Adipocyte (in vitro differentiated cells): ENCODE data around the gene LAG3.

ENCODE experiments used
- DNase-seq: peaks from one replicate; pipeline ENCODE4 v3.0.0-alpha.2; 2015; ENCODE audit warnings: low read depth
- H3K27me3 ChIP-seq: replicated peaks from 2 replicates; pipeline ENCODE4 v1.7.0; 2013; ENCODE audit warnings: mild to moderate bottlenecking, low read length, moderate library complexity; ENCODE audit not compliant: control insufficient read depth, insufficient read depth
- H3K36me3 ChIP-seq: 2 replicates; pipeline ENCODE4 v1.7.0; 2013; ENCODE audit warnings: low read length, mild to moderate bottlenecking, moderate library complexity; ENCODE audit not compliant: control insufficient read depth, insufficient read depth, severe bottlenecking
- H3K4me1 ChIP-seq: 2 replicates; pipeline ENCODE4 v1.7.0; 2013; ENCODE audit warnings: mild to moderate bottlenecking, low read length, moderate library complexity; ENCODE audit not compliant: control insufficient read depth, insufficient read depth
- H3K4me3 ChIP-seq: 2 replicates; pipeline ENCODE4 v1.7.0; 2013; ENCODE audit warnings: mild to moderate bottlenecking, low read length, moderate library complexity
- H3K9ac ChIP-seq: 2 replicates; pipeline ENCODE4 v1.7.0; 2013; ENCODE audit warnings: mild to moderate bottlenecking, low read length, moderate library complexity
- H3K9me3 ChIP-seq: 2 replicates; pipeline ENCODE4 v1.7.0; 2013; ENCODE audit warnings: mild to moderate bottlenecking, low read length, moderate library complexity; ENCODE audit not compliant: control insufficient read depth

The LAG3 gene

GRCh38 chr12:6799147-6799546, 26.8 kb downstream of the LAG3 start:
- Histone ChIP-seq H3K4me1 (no peaks in the 10 kb centered on the region), H3K36me3 (no peaks in the 10 kb centered on the region), H3K9me3 (no peaks in the 10 kb centered on the region), H3K4me3 (no peak overlapping the region), H3K9ac (no peak overlapping the region), H3K27me3 (peaks cover 31% of the 10 kb centered on the region)
- no peak for DNase-seq

DNA sequence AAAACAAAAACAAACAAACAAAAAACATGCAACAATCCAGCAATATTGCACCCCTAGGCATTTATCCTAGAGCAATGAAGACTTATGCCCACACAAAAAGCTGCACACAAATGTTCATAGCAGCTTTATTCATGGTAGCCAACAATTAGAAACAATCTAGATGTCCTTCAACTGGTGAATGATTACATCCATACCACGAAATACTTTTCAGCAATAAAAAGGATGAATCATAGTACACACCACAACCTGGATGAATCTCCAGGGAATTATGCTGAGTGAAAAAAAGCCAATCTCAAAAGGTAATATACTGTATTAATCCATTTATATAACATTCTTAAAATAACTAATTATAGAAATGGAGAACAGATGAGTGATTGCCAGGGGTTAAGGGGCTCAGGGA, 34.9 kb downstream of the LAG3 start:
- Histone ChIP-seq H3K4me1 (no peaks in the 10 kb centered on the region), H3K27me3 (no peaks in the 10 kb centered on the region), H3K9me3 (no peaks in the 10 kb centered on the region), H3K4me3 (no peak overlapping the region), H3K36me3 (no peaks in the 10 kb centered on the region), H3K9ac (no peak overlapping the region)
- no peak for DNase-seq

DNA sequence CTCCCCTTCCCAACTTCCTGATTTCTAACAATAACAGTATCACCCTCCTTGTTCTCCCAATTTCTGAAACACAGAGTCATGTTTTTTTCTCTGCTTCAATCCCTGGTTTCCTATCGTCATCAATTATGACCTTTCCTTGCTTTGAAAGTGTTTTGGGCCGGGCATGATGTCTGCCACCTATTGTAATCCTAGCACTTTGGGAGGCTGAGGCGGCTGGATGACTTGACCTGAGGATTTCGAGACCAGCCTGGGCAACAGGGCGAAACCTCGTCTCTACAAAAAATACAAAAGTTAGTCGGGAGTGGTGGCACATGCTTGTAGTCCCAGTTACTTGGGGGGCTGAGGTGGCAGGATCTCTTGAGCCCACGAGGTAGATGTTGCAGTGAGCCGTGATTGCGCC, 36.7 kb downstream of the LAG3 start:
- no peak overlapping the region for H3K9ac ChIP-seq
- no peak overlapping the region for H3K4me3 ChIP-seq
- H3K9me3 ChIP-seq = no peaks in the 10 kb centered on the region
- H3K36me3 ChIP-seq = no peaks in the 10 kb centered on the region
- peaks cover 1% of the 10 kb centered on the region for H3K27me3 ChIP-seq
- H3K4me1 ChIP-seq = no peaks in the 10 kb centered on the region
- no peak for DNase-seq

GRCh38 chr12:6810758-6811157, 38.4 kb downstream of the LAG3 start:
- peaks cover 17% of the 10 kb centered on the region for H3K27me3 ChIP-seq
- no peak for DNase-seq
- H3K4me3 ChIP-seq = no peak overlapping the region
- H3K9me3 ChIP-seq = no peaks in the 10 kb centered on the region
- no peaks in the 10 kb centered on the region for H3K36me3 ChIP-seq
- H3K9ac ChIP-seq = no peak overlapping the region
- no peaks in the 10 kb centered on the region for H3K4me1 ChIP-seq

GRCh38 chr12:6813363-6813762, 41.0 kb downstream of the LAG3 start:
- no peak for DNase-seq
- Histone ChIP-seq H3K9me3 (no peaks in the 10 kb centered on the region), H3K27me3 (peaks cover 24% of the 10 kb centered on the region), H3K4me3 (no peak overlapping the region), H3K4me1 (no peaks in the 10 kb centered on the region), H3K36me3 (no peaks in the 10 kb centered on the region), H3K9ac (no peak overlapping the region)

GRCh38 chr12:6816598-6816997, 44.3 kb downstream of the LAG3 start:
- H3K4me3 ChIP-seq = no peak overlapping the region
- H3K27me3 ChIP-seq = peaks cover 36% of the 10 kb centered on the region
- no peak for DNase-seq
- no peaks in the 10 kb centered on the region for H3K36me3 ChIP-seq
- peaks cover 4% of the 10 kb centered on the region for H3K4me1 ChIP-seq
- no peak overlapping the region for H3K9ac ChIP-seq
- H3K9me3 ChIP-seq = no peaks in the 10 kb centered on the region

GRCh38 chr12:6817098-6817497, 44.8 kb downstream of the LAG3 start:
- Histone ChIP-seq H3K27me3 (peaks cover 40% of the 10 kb centered on the region), H3K4me1 (peaks cover 7% of the 10 kb centered on the region), H3K9ac (no peak overlapping the region), H3K4me3 (no peak overlapping the region), H3K9me3 (no peaks in the 10 kb centered on the region), H3K36me3 (no peaks in the 10 kb centered on the region)
- DNase-seq = no peak

DNA sequence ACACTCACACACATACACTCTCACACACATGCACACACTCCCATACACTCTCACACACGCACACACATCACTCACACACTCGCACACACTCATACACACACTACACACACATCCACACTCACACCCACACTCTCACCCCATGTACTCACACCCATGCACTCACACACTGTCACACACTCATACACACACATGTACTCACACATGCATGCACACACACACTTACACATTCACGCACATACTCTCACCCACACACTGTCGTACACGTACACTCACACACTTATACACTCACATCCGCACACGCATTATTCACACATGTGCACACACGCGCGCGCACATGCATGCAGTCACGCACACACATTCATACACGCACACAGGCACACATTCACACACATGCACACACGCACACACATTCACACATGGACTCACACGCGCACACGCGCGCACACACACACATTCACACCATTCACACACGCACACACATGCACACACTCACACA, 45.4 kb downstream of the LAG3 start:
- Histone ChIP-seq H3K9me3 (no peaks in the 10 kb centered on the region), H3K9ac (no peak overlapping the region), H3K4me1 (peaks cover 7% of the 10 kb centered on the region), H3K36me3 (no peaks in the 10 kb centered on the region), H3K27me3 (peaks cover 45% of the 10 kb centered on the region), H3K4me3 (no peak overlapping the region)
- DNase-seq = no peak

GRCh38 chr12:6818222-6818621, 45.9 kb downstream of the LAG3 start:
- Histone ChIP-seq H3K4me1 (peaks cover 7% of the 10 kb centered on the region), H3K9ac (no peak overlapping the region), H3K27me3 (peaks cover 50% of the 10 kb centered on the region), H3K36me3 (no peaks in the 10 kb centered on the region), H3K4me3 (no peak overlapping the region), H3K9me3 (no peaks in the 10 kb centered on the region)
- DNase-seq = no peak

GRCh38 chr12:6818645-6819044, 46.3 kb downstream of the LAG3 start:
- Histone ChIP-seq H3K36me3 (no peaks in the 10 kb centered on the region), H3K9me3 (no peaks in the 10 kb centered on the region), H3K9ac (no peak overlapping the region), H3K4me3 (no peak overlapping the region), H3K4me1 (peaks cover 7% of the 10 kb centered on the region), H3K27me3 (peaks cover 55% of the 10 kb centered on the region)
- no peak for DNase-seq

GRCh38 chr12:6819106-6820030, 47.0 kb downstream of the LAG3 start:
- H3K4me1 ChIP-seq = peaks cover 7% of the 10 kb centered on the region
- no peak for DNase-seq
- H3K4me3 ChIP-seq = no peak overlapping the region
- no peaks in the 10 kb centered on the region for H3K36me3 ChIP-seq
- no peaks in the 10 kb centered on the region for H3K9me3 ChIP-seq
- peaks cover 54% of the 10 kb centered on the region for H3K27me3 ChIP-seq
- H3K9ac ChIP-seq = no peak overlapping the region
